HepG2 (cell line): ENCODE measurements around the gene ZMIZ1. TPM values are rescaled to one million over a fixed set of nuclear protein-coding genes. Genes with fewer than 3 reads are reported as not detected.

ENCODE experiments used
- HMGXB4 ChIP-seq, 2 experiments: sonication (generic) in 1 of 2; formaldehyde crosslinking in 1 of 2; IDR thresholded peaks; 2 replicates each; pipeline versions ENCODE4 v1.4.0 to v1.6.1; 2018 to 2020; ENCODE audit warnings: missing genetic modification reagents in 2 of 2, borderline replicate concordance in 1 of 2, low read depth in 1 of 2, mild to moderate bottlenecking in 1 of 2, missing biosample characterization in 1 of 2
- SMARCE1 ChIP-seq: fragments of 450-650 bp; IDR thresholded peaks from 2 replicates; pipeline ENCODE4 v1.6.1; 2017; ENCODE audit warnings: borderline replicate concordance
- SMYD3 ChIP-seq: sonication (generic); formaldehyde crosslinking; IDR thresholded peaks from 2 replicates; pipeline ENCODE4 v1.8.1; 2023; ENCODE audit warnings: mild to moderate bottlenecking, missing genetic modification reagents
- ZNF563 ChIP-seq: sonication (generic); formaldehyde crosslinking; IDR thresholded peaks from 2 replicates; pipeline ENCODE4 v1.8.0; 2022; ENCODE audit warnings: mild to moderate bottlenecking, moderate library complexity, missing genetic modification reagents
- ZNF776 ChIP-seq: sonication (generic); formaldehyde crosslinking; IDR thresholded peaks from 2 replicates; pipeline ENCODE4 v1.4.0; 2020; ENCODE audit warnings: mild to moderate bottlenecking, missing genetic modification reagents
- polyA plus RNA-seq, 8 experiments: library from polyadenylated mRNA; depleted of rRNA in 3 of 8; stranded (reverse) in 7 of 8; unstranded in 1 of 8; fragments of >200 nt; fragmentation: Illumina TruSeq in 4 of 8; extraction: Trizol in 4 of 8; gene quantifications; 2 replicates each; pipeline versions ENCODE4 v1.2.1 to v1.2.3, GENCODE V29; 2011 to 2016; ENCODE audit warnings: low read depth in 4 of 8, missing spikeins in 1 of 8, mixed read lengths in 1 of 8; ENCODE audit not compliant: insufficient read depth in 1 of 8
- total RNA-seq, 5 experiments: library from RNA; depleted of rRNA; stranded (reverse); fragments of >200 nt; fragmentation: Illumina TruSeq; extraction: Trizol; gene quantifications; 2 replicates each; pipeline ENCODE4 v1.2.3, GENCODE V29; 2016; ENCODE audit warnings: low read depth in 1 of 5
- TF ChIP-seq, protein P1 (sequence below), 2 experiments: sonication (generic) in 1 of 2; formaldehyde crosslinking in 1 of 2; IDR thresholded peaks; 2 replicates each; pipeline versions ENCODE4 v1.4.0 to v1.6.1; 2016 to 2020; ENCODE audit warnings: borderline replicate concordance in 1 of 2, low read depth in 1 of 2, mild to moderate bottlenecking in 1 of 2, missing genetic modification reagents in 1 of 2
- TF ChIP-seq, protein P2 (sequence below): sonication (generic); formaldehyde crosslinking; IDR thresholded peaks from 2 replicates; pipeline ENCODE4 v1.4.0; 2020; ENCODE audit warnings: missing genetic modification reagents, borderline replicate concordance

The ZMIZ1 gene
- total and polyA plus RNA-seq, 2 of the 13 experiments (the other 11 are each of a cell fraction or from before 2014, with no cell fraction given), result 5.3 to 10.2 TPM

DNA sequence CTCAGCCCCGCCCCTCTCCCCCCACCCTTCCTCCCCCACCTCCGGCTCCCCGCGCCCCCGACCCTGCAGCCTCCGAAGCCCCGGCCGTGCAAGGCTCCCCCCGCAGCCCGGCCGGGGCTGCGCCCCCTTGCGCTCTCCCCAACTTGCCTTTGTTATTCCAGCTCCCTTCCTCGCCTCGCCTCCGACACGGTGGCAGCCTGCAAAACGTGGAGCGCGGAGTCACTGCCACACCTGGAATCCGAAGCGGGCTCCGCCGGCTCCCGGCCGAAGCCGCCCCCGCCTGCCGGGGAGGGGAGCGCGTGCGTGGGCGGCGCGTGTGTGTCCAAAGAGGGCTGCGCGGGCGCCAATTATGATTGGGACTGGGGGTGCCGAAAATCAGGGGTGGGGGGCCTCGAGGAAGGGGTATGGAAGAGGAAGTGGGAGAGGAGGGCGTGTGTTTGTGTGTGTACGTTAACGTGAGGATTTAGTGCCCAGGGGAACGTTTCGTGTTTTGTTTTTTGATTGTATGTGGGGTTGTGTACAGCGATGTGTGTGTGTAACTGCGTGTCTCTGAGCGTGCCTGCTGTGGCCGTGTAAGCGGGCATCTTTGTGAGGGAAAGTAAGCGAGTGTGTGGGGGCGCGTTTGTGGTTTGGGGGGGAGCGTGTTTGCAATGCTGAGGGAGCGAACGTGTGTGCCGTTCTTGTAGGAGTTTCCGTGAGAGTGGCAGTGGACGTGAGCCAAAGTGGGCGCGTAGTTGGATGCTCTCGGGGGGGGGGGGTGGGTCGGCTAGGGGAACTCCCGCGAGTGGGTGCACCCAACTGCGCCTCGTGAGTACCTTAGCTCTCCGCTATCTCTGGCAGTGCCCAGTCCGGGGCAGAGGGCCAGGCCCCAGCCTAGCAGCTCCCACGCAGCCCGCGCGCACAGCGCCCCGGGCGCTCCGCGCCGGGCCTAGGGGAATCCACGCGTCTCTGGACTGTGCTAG is 1.2 kb upstream of the ZMIZ1 start (continued):
- TF ChIP-seq, protein P1, sequence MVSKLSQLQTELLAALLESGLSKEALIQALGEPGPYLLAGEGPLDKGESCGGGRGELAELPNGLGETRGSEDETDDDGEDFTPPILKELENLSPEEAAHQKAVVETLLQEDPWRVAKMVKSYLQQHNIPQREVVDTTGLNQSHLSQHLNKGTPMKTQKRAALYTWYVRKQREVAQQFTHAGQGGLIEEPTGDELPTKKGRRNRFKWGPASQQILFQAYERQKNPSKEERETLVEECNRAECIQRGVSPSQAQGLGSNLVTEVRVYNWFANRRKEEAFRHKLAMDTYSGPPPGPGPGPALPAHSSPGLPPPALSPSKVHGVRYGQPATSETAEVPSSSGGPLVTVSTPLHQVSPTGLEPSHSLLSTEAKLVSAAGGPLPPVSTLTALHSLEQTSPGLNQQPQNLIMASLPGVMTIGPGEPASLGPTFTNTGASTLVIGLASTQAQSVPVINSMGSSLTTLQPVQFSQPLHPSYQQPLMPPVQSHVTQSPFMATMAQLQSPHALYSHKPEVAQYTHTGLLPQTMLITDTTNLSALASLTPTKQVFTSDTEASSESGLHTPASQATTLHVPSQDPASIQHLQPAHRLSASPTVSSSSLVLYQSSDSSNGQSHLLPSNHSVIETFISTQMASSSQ (IDR thresholded peaks at IDR 0.05; ENCODE audit: low read depth), result no peak
- TF ChIP-seq, protein P1 (CRISPR knock-in tag; IDR thresholded peaks at IDR 0.05; ENCODE audit: borderline replicate concordance), result peak; percentile 49; the same call in 1 of the 2 replicates
- no peak for TF ChIP-seq SMARCE1
- TF ChIP-seq HMGXB4 (CRISPR knock-in tag; IDR thresholded peaks at IDR 0.05; ENCODE audit: borderline replicate concordance in 1 of 2, low read depth in 1 of 2), result peak; percentile 76 to 88; a peak in 3 of 4 replicates
- TF ChIP-seq SMYD3 (CRISPR knock-in tag), result no peak
- TF ChIP-seq ZNF776 (CRISPR knock-in tag), result no peak
- TF ChIP-seq ZNF563 (CRISPR knock-in tag), result peak; percentile 60
- TF ChIP-seq, protein P2, sequence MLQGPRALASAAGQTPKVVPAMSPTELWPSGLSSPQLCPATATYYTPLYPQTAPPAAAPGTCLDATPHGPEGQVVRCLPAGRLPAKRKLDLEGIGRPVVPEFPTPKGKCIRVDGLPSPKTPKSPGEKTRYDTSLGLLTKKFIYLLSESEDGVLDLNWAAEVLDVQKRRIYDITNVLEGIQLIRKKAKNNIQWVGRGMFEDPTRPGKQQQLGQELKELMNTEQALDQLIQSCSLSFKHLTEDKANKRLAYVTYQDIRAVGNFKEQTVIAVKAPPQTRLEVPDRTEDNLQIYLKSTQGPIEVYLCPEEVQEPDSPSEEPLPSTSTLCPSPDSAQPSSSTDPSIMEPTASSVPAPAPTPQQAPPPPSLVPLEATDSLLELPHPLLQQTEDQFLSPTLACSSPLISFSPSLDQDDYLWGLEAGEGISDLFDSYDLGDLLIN, result no peak
